Measurements from ENCODE around the gene EYA3.

EYA3 gene

GRCh38 chr1:27979859-27980201 is 108.6 kb downstream of the EYA3 start:
- Histone ChIP-seq H4K20me1 (ENCODE audit: control insufficient read depth, insufficient read depth, low read depth, low read length) (no peaks in the 10 kb centered on the region), H3K9me2 (replicated peaks; ENCODE audit: control insufficient read depth, low read length) (no peaks in the 10 kb centered on the region), H3K4me1 (ENCODE audit: control insufficient read depth, low read length) (no peaks in the 10 kb centered on the region), H3K27me3 (ENCODE audit: control insufficient read depth, low read length) (no peaks in the 10 kb centered on the region), H3K4me2 (ENCODE audit: low read length) (no peak overlapping the region), H3K9me3 (ENCODE audit: control insufficient read depth, insufficient read depth, low read length) (no peaks in the 10 kb centered on the region), H3K79me2 (ENCODE audit: control insufficient read depth, low read length) (no peaks in the 10 kb centered on the region), H3F3A (ENCODE audit: control insufficient read depth, insufficient read depth) (peaks cover 19% of the 10 kb centered on the region), H3K27ac (ENCODE audit: low read depth, low read length) (no peak overlapping the region), H3K36me3 (ENCODE audit: control insufficient read depth, low read length) (peaks cover 12% of the 10 kb centered on the region), H3K4me3 (ENCODE audit: low read length) (no peak overlapping the region)
- TF ChIP-seq EZH2phosphoT487 (IDR thresholded peaks at IDR 0.05; ENCODE audit: borderline replicate concordance, low read length) = no peak
- TF ChIP-seq, protein P1, sequence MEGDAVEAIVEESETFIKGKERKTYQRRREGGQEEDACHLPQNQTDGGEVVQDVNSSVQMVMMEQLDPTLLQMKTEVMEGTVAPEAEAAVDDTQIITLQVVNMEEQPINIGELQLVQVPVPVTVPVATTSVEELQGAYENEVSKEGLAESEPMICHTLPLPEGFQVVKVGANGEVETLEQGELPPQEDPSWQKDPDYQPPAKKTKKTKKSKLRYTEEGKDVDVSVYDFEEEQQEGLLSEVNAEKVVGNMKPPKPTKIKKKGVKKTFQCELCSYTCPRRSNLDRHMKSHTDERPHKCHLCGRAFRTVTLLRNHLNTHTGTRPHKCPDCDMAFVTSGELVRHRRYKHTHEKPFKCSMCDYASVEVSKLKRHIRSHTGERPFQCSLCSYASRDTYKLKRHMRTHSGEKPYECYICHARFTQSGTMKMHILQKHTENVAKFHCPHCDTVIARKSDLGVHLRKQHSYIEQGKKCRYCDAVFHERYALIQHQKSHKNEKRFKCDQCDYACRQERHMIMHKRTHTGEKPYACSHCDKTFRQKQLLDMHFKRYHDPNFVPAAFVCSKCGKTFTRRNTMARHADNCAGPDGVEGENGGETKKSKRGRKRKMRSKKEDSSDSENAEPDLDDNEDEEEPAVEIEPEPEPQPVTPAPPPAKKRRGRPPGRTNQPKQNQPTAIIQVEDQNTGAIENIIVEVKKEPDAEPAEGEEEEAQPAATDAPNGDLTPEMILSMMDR (IDR thresholded peaks at IDR 0.05; ENCODE audit: low read depth, low read length, poor library complexity, severe bottlenecking) = peak; percentile 3

- Histone ChIP-seq H3K36me3 (ENCODE audit: control insufficient read depth, low read length) (peaks cover 17% of the 10 kb centered on the region), H3K27me3 (ENCODE audit: control insufficient read depth, low read length) (no peaks in the 10 kb centered on the region), H3K4me2 (ENCODE audit: low read length) (no peak overlapping the region), H3K27ac (ENCODE audit: low read depth, low read length) (no peak overlapping the region), H3K4me1 (ENCODE audit: control insufficient read depth, low read length) (no peaks in the 10 kb centered on the region), H3K79me2 (ENCODE audit: control insufficient read depth, low read length) (no peaks in the 10 kb centered on the region), H3F3A (ENCODE audit: control insufficient read depth, insufficient read depth) (peaks cover 17% of the 10 kb centered on the region), H4K20me1 (ENCODE audit: control insufficient read depth, insufficient read depth, low read depth, low read length) (no peaks in the 10 kb centered on the region), H3K9me2 (replicated peaks; ENCODE audit: control insufficient read depth, low read length) (no peaks in the 10 kb centered on the region), H3K4me3 (ENCODE audit: low read length) (no peak overlapping the region), H3K9me3 (ENCODE audit: control insufficient read depth, insufficient read depth, low read length) (no peaks in the 10 kb centered on the region)
- TF ChIP-seq EZH2phosphoT487 (IDR thresholded peaks at IDR 0.05; ENCODE audit: borderline replicate concordance, low read length) = no peak
- TF ChIP-seq, protein P1 (IDR thresholded peaks at IDR 0.05; ENCODE audit: low read depth, low read length, poor library complexity, severe bottlenecking) = peak; percentile 46
Observed at GRCh38 chr1:27979151-27979858, 109.1 kb downstream of the EYA3 start.

DNA sequence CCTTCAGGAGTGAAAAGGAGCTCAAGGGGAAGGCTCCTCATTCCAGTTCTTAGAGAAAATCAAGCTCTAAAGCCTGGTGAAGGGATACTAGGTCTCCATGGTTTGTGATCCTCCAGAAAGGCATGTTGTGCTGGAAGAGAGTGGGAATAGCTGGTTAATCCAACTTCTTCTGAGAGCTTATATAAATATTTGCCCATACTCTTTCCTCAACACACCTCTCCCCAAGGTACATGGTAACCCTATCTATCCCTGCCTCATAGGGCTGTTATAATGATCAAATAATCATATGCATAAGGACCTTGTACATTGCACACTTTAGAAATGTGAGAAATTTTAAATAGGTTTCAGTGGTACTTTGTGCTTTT is 114.0 kb downstream of the EYA3 start:
- peaks cover 23% of the 10 kb centered on the region for H3K36me3 ChIP-seq (ENCODE audit: control insufficient read depth, low read length)
- H4K20me1 ChIP-seq (ENCODE audit: control insufficient read depth, insufficient read depth, low read depth, low read length) = no peaks in the 10 kb centered on the region
- no peaks in the 10 kb centered on the region for H3K9me3 ChIP-seq (ENCODE audit: control insufficient read depth, insufficient read depth, low read length)

More for the DNA sequence above, 114.0 kb downstream of the EYA3 start:
- H3F3A ChIP-seq (ENCODE audit: control insufficient read depth, insufficient read depth) = peaks cover 9% of the 10 kb centered on the region
- H3K4me3 ChIP-seq (ENCODE audit: low read length) = no peak overlapping the region
- H3K4me2 ChIP-seq (ENCODE audit: low read length) = no peak overlapping the region
- TF ChIP-seq, protein P1 (IDR thresholded peaks at IDR 0.05; ENCODE audit: low read depth, low read length, poor library complexity, severe bottlenecking) = no peak
- no peaks in the 10 kb centered on the region for H3K9me2 ChIP-seq (replicated peaks; ENCODE audit: control insufficient read depth, low read length)
- no peaks in the 10 kb centered on the region for H3K4me1 ChIP-seq (ENCODE audit: control insufficient read depth, low read length)
- H3K27me3 ChIP-seq (ENCODE audit: control insufficient read depth, low read length) = no peaks in the 10 kb centered on the region
- H3K79me2 ChIP-seq (ENCODE audit: control insufficient read depth, low read length) = no peaks in the 10 kb centered on the region
- no peak overlapping the region for H3K27ac ChIP-seq (ENCODE audit: low read depth, low read length)

Data from DOHH2 (cell line).